Glutamatergic neuron (in vitro differentiated cells): ENCODE measurements around the gene PCED1B. TPM values are rescaled to one million over a fixed set of nuclear protein-coding genes. Genes with fewer than 3 reads are reported as not detected.

Experiments
- DNase-seq: peaks from one replicate; pipeline ENCODE4 v3.0.0; 2022
- H3K27ac Mint-ChIP-seq: one replicate; pipeline ENCODE4 v1.8.0; 2020; ENCODE audit warnings: mild to moderate bottlenecking, mixed read lengths, inconsistent platforms; ENCODE audit not compliant: unreplicated experiment
- H3K27me3 Mint-ChIP-seq: one replicate; pipeline ENCODE4 v1.8.0; 2020; ENCODE audit warnings: mild to moderate bottlenecking, moderate library complexity, mixed read lengths, inconsistent platforms; ENCODE audit not compliant: unreplicated experiment
- H3K36me3 Mint-ChIP-seq: one replicate; pipeline ENCODE4 v1.8.0; 2020; ENCODE audit warnings: mild to moderate bottlenecking, mixed read lengths, inconsistent platforms; ENCODE audit not compliant: unreplicated experiment
- H3K4me1 Mint-ChIP-seq: one replicate; pipeline ENCODE4 v1.8.0; 2020; ENCODE audit warnings: mild to moderate bottlenecking, low read depth, mixed read lengths, inconsistent platforms; ENCODE audit not compliant: unreplicated experiment
- H3K4me3 Mint-ChIP-seq: one replicate; pipeline ENCODE4 v1.8.0; 2020; ENCODE audit warnings: mild to moderate bottlenecking, mixed read lengths, inconsistent platforms; ENCODE audit not compliant: unreplicated experiment
- H3K9me3 Mint-ChIP-seq: one replicate; pipeline ENCODE4 v1.8.0; 2020; ENCODE audit warnings: mild to moderate bottlenecking, moderate library complexity, mixed read lengths, inconsistent platforms; ENCODE audit not compliant: unreplicated experiment
- total RNA-seq: library from RNA; stranded (reverse); fragmentation: NEBNext Ultra II Directional; extraction: Animal tissue kit (Norgen Biotek cat#: 25700); gene quantifications from one replicate; pipeline ENCODE4 v1.2.1, GENCODE V29; 2021; ENCODE audit not compliant: unreplicated experiment
- TF ChIP-seq, protein P1 (sequence below): fragments of 200-600 bp; sonication (generic); IDR thresholded peaks from one replicate; pipeline ENCODE4 v1.5.0; 2021; ENCODE audit not compliant: partially characterized antibody, unreplicated experiment

Gene PCED1B
- total RNA-seq, 1 donor from 2014 or later, result 0.27 TPM

DNA sequence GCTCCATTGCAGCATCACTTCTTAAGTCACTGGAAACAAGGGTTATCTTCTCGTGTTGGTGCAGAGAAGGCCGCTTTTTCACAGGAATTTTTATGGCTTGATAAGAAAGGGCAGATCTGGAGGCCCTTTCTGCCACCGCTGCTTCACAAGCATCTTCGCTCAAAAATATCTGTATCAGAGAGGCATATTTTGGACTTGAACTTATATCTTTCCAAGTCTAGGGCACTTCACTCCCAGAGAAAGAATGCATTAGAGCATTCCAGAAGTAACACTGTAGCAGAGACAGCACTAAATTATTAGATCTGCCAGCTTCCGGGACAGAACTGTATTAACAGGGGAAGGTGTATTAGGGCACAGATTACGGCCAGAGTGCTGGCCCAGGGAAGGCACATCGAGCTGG is 152.0 kb downstream of the PCED1B start:
- TF ChIP-seq, protein P1, sequence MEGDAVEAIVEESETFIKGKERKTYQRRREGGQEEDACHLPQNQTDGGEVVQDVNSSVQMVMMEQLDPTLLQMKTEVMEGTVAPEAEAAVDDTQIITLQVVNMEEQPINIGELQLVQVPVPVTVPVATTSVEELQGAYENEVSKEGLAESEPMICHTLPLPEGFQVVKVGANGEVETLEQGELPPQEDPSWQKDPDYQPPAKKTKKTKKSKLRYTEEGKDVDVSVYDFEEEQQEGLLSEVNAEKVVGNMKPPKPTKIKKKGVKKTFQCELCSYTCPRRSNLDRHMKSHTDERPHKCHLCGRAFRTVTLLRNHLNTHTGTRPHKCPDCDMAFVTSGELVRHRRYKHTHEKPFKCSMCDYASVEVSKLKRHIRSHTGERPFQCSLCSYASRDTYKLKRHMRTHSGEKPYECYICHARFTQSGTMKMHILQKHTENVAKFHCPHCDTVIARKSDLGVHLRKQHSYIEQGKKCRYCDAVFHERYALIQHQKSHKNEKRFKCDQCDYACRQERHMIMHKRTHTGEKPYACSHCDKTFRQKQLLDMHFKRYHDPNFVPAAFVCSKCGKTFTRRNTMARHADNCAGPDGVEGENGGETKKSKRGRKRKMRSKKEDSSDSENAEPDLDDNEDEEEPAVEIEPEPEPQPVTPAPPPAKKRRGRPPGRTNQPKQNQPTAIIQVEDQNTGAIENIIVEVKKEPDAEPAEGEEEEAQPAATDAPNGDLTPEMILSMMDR, result no peak
- H3K36me3 Mint-ChIP-seq, result no peaks in the 10 kb centered on the region
- H3K4me3 Mint-ChIP-seq, result no peak overlapping the region
- no peaks in the 10 kb centered on the region for H3K27me3 Mint-ChIP-seq
- DNase-seq, result no peak
- no peak overlapping the region for H3K27ac Mint-ChIP-seq
- peaks cover 2% of the 10 kb centered on the region for H3K9me3 Mint-ChIP-seq
- H3K4me1 Mint-ChIP-seq, result no peaks in the 10 kb centered on the region

GRCh38 chr12:47234576-47235141 is 155.2 kb downstream of the PCED1B start:
- Mint-ChIP-seq H3K27ac (no peak overlapping the region), H3K4me1 (no peaks in the 10 kb centered on the region), H3K4me3 (no peak overlapping the region), H3K27me3 (no peaks in the 10 kb centered on the region), H3K36me3 (no peaks in the 10 kb centered on the region), H3K9me3 (peaks cover 2% of the 10 kb centered on the region)
- no peak for DNase-seq
- TF ChIP-seq, protein P1, result no peak

DNA sequence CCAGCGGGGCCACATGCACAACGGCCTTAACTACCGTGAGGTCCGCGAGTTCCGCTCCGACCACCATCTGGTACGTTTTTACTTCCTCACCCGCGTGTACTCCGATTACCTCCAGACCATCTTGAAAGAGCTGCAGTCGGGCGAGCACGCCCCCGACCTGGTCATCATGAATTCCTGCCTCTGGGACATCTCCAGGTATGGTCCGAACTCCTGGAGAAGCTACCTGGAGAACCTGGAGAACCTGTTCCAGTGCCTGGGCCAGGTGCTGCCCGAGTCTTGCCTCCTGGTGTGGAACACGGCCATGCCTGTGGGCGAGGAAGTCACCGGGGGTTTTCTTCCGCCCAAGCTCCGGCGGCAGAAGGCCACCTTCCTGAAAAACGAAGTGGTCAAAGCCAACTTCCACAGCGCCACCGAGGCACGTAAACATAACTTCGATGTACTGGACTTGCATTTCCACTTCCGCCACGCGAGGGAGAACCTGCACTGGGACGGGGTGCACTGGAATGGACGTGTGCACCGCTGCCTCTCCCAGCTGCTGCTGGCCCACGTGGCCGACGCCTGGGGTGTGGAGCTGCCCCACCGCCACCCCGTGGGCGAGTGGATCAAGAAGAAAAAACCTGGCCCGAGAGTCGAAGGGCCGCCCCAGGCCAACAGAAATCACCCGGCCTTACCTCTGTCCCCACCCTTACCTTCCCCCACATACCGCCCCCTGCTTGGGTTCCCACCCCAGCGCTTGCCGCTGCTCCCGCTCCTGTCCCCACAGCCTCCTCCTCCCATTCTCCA is 156.0 kb downstream of the PCED1B start:
- no peaks in the 10 kb centered on the region for H3K4me1 Mint-ChIP-seq
- H3K27me3 Mint-ChIP-seq, result no peaks in the 10 kb centered on the region
- DNase-seq, result no peak
- no peak overlapping the region for H3K27ac Mint-ChIP-seq
- H3K36me3 Mint-ChIP-seq, result no peaks in the 10 kb centered on the region
- peaks cover 2% of the 10 kb centered on the region for H3K9me3 Mint-ChIP-seq
- TF ChIP-seq, protein P1, result no peak
- no peak overlapping the region for H3K4me3 Mint-ChIP-seq

GRCh38 chr12:47236109-47236714 is 156.8 kb downstream of the PCED1B start:
- Mint-ChIP-seq H3K4me3 (no peak overlapping the region), H3K36me3 (no peaks in the 10 kb centered on the region), H3K27ac (no peak overlapping the region), H3K9me3 (peaks cover 2% of the 10 kb centered on the region), H3K27me3 (no peaks in the 10 kb centered on the region), H3K4me1 (no peaks in the 10 kb centered on the region)
- DNase-seq, result no peak
- TF ChIP-seq, protein P1, result no peak

GRCh38 chr12:47237751-47238211 is 158.4 kb downstream of the PCED1B start:
- no peak overlapping the region for H3K4me3 Mint-ChIP-seq
- no peak for DNase-seq
- TF ChIP-seq, protein P1, result no peak
- H3K27me3 Mint-ChIP-seq, result no peaks in the 10 kb centered on the region
- H3K4me1 Mint-ChIP-seq, result no peaks in the 10 kb centered on the region
- H3K36me3 Mint-ChIP-seq, result no peaks in the 10 kb centered on the region
- peaks cover 2% of the 10 kb centered on the region for H3K9me3 Mint-ChIP-seq
- no peak overlapping the region for H3K27ac Mint-ChIP-seq
